Body of pancreas (tissue), 4 donors: ENCODE results near the gene ADCY9.

Experiments
- CTCF ChIP-seq, 7 experiments: fragments of 450-650 bp in 4 of 7; fragments of 200-600 bp in 3 of 7; sonication (generic) in 3 of 7; IDR thresholded peaks; one replicate each; pipeline ENCODE4 v1.5.1; 2016 to 2019; ENCODE audit warnings: antibody characterized with exemption in 7 of 7
- POLR2A ChIP-seq, 3 donors: fragments of 450-650 bp; IDR thresholded peaks; one replicate each; pipeline ENCODE4 v1.6.1; 2016; ENCODE audit warnings: antibody characterized with exemption in 3 of 3, mild to moderate bottlenecking in 2 of 3

GRCh38 chr16:4124535-4125294 lies 8.5 kb upstream of the ADCY9 start:
- TF ChIP-seq CTCF (IDR thresholded peaks at IDR 0.05): no peak
- TF ChIP-seq POLR2A (IDR thresholded peaks at IDR 0.05): no peak
